A549 treated with Hydrocortisone at 1 μM for 4 hours (cell line): Measurements from ENCODE around the gene FCSK. TPM values are rescaled to one million over a fixed set of nuclear protein-coding genes. Genes with fewer than 3 reads are reported as not detected.

ENCODE experiments used
- total RNA-seq: library from RNA; stranded (reverse); fragments of 200-300 nt; extraction: Qiagen RNA extraction; gene quantifications from 5 replicates; pipeline ENCODE4 v1.2.3, GENCODE V29; 2022

FCSK gene
- 5.0 to 5.6 TPM (median 5.1 TPM) in 5 replicates for total RNA-seq

GRCh38 chr16:70454222-70455034, at the start of gene FCSK:
FCSK (plus strand) TSS chr16:70454595; CDS start chr16:70463191, 8,596 bp downstream.

GRCh38 chr16:70438969-70439862, 15.2 kb upstream of the FCSK start, which contains the start of gene ST3GAL2:
ST3GAL2 (minus strand) TSS chr16:70439100; CDS start chr16:70398530, 40,570 bp downstream.

GRCh38 chr16:70523076-70523742, 68.8 kb downstream of the FCSK start, which contains the start of gene COG4:
COG4 (minus strand) TSS chr16:70523554; CDS start chr16:70523543, 11 bp downstream.

GRCh38 chr16:70523743-70524398, 69.5 kb downstream of the FCSK start, which contains the start of gene SF3B3:
SF3B3 (plus strand) TSS chr16:70523816; CDS start chr16:70526657, 2,841 bp downstream.

Other genes with a start within 250 kb of the FCSK start
- gene EXOSC6, start 202.7 kb upstream of the FCSK start, total RNA-seq = 12.9 to 16.4 TPM (median 15.6 TPM) in 5 replicates
- gene AARS1, start 165.1 kb upstream of the FCSK start, total RNA-seq = 87.4 to 105 TPM (median 88.2 TPM) in 5 replicates
- 29.2 to 35.0 TPM (median 30.8 TPM) in 5 replicates for gene DDX19B, start 155.4 kb upstream of the FCSK start, total RNA-seq
- 37.2 to 46.3 TPM (median 39.1 TPM) in 5 replicates for gene DDX19A, start 107.7 kb upstream of the FCSK start, total RNA-seq
- 16.2 to 22.9 TPM (median 21.7 TPM) in 5 replicates for gene ST3GAL2, start 15.5 kb upstream of the FCSK start, total RNA-seq
- 29.6 to 32.4 TPM (median 30.3 TPM) in 5 replicates for gene COG4, start 69.0 kb downstream of the FCSK start, total RNA-seq
- 131 to 205 TPM (median 189 TPM) in 5 replicates for gene SF3B3, start 69.2 kb downstream of the FCSK start, total RNA-seq
- gene IL34, start 192.0 kb downstream of the FCSK start, total RNA-seq = 0.26 to 0.72 TPM (median 0.38 TPM) in 5 replicates
- gene MTSS2, start 231.5 kb downstream of the FCSK start, total RNA-seq = 83.7 to 101 TPM (median 92.9 TPM) in 5 replicates